Measurements from ENCODE around the gene SGCB.

The SGCB gene

DNA sequence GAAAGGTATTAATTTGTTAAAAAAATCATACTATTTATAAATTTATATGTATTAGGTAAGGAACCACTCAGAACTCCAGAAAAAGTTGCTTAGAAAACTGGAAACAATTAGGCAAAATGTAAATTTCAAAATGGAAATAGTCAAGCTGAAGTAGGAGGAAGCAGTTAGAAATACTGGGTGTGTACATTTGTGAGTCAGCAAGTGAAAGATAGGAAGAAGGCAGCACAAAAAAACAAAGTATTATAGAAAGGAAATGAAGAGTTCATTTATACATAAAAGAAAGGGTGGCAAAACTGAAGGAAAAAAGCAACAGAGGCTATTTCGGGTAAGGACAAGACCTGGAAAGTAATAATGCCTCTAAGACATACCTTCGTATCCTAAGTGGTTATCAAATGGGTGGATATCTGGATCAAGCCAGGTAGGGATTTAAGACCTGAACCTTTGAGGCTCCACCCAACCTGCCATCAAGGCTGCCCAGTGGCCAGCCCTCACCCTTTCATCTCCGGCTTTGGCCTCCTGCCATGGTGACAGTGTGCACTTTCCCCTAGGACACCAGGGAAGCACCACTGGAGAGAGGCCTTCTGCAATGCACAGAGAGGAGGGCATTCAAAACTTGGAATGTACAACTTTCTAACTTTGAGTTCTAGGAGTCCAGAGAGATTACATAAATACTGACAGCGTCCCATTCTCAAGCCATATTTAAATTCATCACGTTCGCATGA is 18.0 kb downstream of the SGCB start, which contains the start of gene LRRC66:
Gene LRRC66, minus strand, starts transcription at position 428 of the 722 bp plus-strand sequence. CDS start 2,750 bp downstream, outside the sequence.
- DNase-seq, result peak; percentile 4

DNA sequence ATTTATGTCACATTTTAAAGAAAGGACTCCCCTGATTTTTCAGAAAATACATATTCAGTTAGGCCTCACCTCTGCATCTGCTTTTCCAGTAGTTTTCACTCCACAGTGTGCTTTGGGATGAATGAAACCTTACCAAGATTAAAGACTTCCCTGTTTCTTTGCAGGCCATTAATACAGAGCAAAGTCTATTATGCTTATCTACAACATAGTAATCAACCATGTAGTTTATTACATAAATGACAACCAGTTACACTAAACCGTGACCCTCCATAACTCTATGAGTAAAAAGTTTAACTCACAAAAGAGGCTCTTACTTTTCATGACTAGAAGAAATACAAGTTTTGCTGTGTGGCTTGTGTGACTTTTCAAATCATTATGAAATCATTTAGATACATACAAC is 20.3 kb downstream of the SGCB start:
- DNase-seq, result no peak

DNA sequence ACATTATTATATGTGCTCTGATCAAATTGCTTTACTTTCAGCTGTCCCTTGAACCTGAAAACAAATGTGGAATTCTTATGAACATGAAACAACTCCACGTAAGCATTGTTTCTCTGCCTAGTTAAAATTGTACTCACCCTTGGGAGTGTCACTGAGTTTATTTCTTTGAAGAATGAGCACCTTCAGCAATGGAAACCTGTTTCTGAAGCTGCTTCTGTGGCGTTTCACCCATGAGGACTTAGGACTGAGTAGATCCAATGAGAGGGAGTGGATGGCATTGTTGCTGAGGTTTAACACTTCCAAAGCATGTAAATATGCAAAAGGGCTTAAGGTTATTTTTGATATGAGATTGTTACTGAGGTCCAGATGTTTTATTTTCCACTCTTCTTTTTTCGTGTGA is 21.1 kb downstream of the SGCB start:
- DNase-seq, result no peak

DNA sequence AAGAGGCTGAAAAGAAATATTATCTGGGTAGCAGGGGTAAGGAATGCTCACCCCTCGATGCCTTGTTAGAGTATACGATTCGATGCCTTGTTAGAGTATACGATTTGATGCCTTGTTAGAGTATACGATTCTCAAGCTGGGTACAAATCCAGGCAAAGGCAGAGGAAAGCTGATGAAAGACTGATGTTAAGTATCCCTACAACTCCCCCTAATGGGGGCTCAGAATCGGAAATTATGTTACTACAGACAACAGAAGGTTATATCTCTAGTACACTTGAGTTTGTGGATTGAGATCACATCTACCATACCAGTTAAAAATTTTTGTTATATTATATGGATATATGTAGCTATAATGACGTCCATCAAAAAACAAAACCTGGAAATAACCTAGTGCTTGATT is 22.7 kb downstream of the SGCB start:
- peak; percentile 5 for DNase-seq

DNA sequence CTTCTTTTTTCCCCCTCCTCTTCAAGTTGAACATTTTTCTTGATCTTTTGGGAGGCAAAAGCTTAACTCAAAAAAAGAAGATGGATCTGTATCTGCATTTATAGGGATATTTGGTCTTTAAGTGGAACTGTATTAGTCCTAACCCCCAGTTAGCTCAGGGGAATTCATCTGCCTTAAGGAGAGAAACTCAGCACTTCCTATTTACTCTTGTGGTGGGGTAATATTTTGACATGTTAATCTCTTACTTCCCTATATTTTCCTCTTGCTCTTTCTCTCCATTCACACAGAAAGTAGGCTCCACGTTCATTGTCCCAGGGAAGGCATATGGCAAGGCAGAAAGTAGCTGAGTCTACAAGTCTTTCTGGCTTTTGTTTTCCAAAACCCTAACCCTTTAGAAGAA is 23.2 kb downstream of the SGCB start:
- no peak for DNase-seq

DNA sequence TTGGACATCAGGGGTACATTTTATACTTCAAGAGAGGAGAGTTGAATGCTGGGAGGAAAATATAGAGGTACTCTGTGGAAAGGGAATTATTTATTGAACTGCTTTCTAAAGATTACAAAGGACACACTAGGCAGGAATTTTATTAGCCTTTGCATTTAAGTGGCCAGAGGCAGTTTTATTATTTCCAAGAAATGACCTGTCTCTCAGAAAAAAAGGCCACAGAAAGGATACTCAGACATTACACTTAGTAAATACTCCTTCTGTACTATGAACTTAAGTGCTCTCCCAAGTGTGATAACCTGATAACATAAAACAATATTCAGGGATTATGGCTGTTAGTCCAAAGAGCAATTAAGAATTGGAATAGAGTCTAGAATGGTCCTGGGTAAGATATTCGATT is 25.4 kb downstream of the SGCB start:
- no peak for DNase-seq

DNA sequence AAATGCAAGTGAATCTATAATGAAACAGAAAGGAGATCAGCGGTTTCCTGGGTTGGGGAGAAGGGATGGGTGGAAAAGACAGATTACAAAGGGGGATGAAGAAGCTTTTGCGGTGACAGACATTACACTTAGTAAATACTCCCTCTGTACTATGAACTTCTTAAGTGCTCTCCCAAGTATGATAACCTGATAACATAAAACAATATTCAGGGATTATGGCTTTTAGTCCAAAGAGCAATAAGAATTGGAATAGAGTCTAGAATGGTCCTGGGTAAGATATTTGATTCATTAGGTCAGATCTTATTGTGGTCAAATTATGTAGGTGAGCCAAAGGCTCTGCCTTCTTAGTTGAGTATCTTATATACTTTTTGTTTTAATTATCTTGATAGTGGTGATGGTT is 27.1 kb downstream of the SGCB start:
- no peak for DNase-seq

DNA sequence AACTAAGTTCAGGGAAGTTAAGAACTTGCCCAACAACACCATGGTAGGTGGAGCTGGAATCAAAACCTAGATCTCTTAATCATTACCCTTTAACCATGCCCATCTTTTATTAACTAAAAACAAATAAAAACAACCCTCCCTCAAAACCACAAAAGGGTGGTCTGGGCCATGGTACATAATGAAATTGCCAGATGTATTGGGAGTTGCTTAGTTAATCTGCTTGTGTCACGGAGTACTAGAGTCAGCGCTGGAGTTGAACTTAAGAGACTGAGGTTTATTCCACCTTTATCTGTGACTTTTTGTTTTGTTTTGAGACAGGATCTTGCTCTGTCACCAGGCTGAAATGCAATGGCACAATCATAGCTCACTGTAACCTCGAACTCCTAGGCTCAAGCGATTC is 31.2 kb downstream of the SGCB start:
- DNase-seq, result no peak

DNA sequence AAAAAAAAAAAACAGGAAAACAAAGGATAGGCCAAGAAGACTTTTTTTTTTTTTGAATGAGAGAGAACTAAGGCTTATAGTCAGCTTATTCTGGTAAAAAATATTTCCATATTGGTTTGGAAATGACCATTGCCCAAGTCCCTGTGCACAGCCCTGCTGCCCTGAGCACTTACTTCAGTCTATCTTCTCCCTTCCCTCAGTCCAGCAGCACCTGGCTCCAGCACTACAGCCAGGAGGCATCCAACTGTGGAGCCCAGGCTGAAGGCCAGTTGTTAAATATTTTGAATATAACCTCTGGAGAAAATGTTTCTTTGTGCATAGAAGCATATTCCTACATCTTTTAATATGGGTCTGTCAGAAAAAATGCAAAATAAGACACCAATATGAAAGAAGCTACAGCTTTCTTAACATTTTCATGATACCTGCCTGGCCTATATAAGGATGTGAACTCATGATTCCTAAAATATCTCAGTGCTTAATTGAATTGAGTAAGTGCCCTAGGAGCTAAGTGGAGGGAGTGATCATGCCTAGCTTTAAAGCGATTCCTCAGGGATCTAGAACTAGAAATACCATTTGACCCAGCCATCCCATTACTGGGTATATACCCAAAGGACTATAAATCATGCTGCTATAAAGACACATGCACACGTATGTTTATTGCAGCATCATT is 32.4 kb downstream of the SGCB start:
- no peak for DNase-seq

DNA sequence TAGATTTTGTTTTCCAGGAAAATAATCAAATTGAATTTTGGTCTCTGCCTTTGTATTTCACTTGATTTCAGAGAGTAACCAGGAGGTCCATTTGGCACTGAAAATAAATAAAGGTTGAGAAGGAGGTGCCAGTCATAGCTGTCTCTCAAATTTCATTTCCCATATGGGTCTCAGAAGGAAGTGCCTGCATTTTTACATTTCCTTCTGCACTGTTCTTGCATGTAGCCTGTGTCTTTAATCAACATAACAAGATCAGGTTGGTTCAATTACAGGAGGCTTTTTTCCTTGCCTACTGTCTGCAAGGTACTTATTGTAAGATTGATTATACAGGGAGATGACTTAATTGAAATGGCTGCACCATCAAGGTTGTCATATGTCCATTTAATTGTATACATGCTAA is 33.7 kb downstream of the SGCB start:
- DNase-seq, result no peak

DNA sequence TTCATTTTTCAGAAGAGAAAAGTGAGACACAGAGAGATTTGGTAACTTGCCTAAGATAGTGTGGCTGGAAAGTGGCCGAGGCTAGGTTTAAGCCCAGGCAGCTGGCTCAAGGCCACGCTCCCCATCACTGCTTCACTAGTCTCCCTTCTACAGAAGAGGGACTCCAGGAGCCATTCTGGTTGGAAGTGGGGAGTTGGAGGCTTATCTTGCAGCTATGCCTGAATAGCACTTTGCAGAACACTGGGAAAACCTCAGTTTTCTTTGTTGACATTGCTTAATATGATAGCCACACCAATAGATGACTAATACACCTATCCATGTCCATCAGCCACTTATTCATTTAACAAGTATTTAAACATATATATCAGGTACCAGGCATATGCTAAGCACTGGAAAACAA is 36.5 kb downstream of the SGCB start:
- DNase-seq, result peak; percentile 1

DNA sequence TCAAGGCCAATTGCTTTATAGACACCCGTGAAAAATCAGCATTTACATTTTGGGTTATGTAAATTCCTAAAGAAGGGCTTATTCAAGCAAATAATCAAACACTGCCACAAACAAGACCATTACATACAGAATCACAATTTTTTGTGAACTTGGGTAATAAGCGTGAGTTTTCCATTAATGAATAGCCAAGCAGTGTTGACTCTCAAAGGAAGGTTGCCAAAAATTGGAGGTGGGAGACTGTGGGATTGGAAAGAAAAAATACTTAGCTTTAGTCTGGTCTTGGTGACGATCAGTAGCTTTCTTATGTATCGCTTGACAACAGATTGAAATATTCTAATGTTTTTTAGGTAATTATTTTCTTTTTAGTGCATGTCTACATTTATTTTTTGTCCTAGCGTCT is 38.8 kb downstream of the SGCB start:
- DNase-seq, result no peak

DNA sequence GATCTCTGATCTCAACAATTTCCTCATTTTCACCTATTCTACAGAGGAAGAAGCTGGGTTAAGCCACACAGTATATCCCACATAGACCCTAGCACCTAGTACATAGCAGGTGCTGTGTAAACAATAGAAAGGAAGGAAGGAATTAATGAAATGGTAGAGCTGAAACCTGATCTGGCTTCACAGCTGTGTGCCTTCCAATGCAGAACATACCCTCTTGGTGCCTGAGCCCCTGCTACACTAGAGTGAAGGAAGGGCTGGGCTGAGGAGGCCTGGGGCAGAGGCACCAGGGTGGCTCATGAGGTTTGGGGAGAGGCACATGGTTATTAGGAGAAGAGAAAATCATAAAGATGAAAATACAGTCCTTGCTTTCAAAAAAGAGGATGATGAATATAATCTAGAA is 39.3 kb downstream of the SGCB start:
- no peak for DNase-seq

DNA sequence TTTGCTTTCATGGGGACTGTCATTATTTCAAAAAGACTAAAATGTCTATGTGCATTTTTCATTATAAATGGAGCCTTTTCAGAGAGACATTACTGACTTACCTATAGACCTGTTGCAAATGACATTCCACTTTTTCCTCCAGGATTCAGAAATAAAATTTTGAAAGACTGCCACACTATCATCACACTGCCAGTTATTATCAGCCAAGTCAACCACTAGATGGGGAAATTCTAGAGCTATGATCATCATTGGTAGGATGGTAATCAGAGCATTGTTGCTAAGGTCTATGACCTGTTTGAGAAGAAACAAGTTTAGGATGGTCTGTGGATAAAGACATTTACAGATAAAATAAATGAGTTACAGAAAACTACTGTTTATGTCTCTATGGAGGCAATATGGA is 40.5 kb downstream of the SGCB start:
- no peak for DNase-seq

DNA sequence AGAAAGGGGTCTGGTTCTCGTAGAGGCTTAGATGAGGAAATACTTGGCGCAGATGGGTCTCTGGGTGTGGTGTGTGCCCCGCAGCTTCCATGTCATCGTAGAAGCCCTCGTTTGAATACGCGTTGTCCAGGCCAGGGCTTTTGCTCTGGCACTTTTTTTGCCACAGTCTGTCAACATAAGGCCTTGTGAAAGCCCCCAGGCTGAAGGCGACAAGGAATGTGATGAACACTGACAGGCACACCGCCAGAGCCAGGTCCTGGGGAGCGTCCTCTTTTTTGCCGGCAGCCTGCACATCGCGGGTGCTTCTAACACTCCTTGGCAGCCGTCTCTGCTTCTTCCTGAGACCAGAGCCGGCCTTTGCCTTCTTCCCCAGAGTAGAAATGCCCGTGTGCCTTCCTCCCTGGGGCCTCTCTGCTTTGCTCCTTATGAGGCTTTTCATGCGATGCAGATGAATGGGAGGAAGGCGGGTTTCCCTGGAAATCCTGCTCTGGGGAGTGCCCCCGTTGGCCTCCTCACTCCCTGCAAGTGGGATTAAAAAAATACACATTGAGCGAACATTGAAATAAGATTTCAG is 42.4 kb downstream of the SGCB start:
- DNase-seq, result no peak

All from fibroblast of skin of back (primary cell).